ENCODE measurements around the gene FCER1G.
A peak's percentile ranks its signal among the peaks of the same experiment; 100 is the strongest.
"Not testable (repeated sequence)": the region's sequence is repeated elsewhere in the genome, so short reads cannot be mapped to it uniquely, and the experiment has no call there.

FCER1G gene

GRCh38 chr1:161229896-161230295 is 14.8 kb downstream of the FCER1G start:
- no peak for DNase-seq (ENCODE audit: low read depth, low spot score)

DNA sequence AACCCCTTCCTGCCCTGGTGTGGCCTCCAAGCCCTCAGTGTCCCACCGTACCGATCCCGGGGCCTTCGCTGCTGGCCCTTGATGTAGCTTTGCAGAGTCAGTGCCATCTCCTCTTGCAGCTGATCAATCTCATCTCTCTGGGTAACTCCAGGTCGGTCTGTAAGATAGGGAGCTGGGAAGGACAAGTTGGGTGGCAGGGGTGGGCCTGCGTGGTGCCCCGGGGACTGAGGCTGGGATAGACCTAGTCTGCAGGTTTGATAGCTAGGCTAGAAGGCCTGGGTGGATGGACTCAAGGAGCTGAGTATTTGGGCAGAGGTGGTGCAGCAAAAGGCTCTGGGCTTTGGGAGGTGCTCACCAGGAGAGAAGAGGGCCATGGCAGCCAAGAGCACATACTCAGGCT is 15.7 kb downstream of the FCER1G start:
- no peak for DNase-seq (ENCODE audit: low read depth, low spot score)

- DNase-seq (ENCODE audit: low read depth, low spot score): no peak
Observed at GRCh38 chr1:161233102-161233501, 18.0 kb downstream of the FCER1G start.

GRCh38 chr1:161235957-161236775 is 21.1 kb downstream of the FCER1G start:
- DNase-seq (ENCODE audit: low read depth, low spot score): no peak

DNA sequence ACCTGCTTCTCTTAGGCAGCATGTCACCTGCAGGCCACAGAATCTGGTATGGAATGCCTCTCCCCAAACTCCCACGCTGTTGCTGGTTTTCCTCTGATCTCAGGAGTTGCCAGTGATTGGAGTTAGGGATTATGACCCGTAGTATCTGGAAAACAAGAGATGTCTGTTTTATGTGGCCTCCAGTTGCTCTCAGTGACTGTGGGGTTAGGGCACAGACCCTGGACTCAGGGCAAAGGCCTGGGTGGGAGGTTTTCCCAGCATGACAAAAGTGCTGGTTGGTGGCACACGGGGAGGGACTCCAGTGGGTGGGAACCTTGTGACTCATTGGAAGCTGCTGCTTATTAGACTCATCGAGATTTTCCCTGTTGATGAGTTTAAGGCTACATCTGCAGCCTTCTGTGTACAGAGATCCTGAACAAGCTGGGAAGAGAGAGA is 23.0 kb downstream of the FCER1G start, which contains the start of gene NR1I3:
Gene NR1I3, minus strand, starts transcription at position 165 of the 435 bp plus-strand sequence. CDS start 1,638 bp downstream, outside the sequence.
- DNase-seq (ENCODE audit: low read depth, low spot score): no peak

GRCh38 chr1:161241682-161242081 is 26.6 kb downstream of the FCER1G start:
- DNase-seq (ENCODE audit: low read depth, low spot score): no peak

DNA sequence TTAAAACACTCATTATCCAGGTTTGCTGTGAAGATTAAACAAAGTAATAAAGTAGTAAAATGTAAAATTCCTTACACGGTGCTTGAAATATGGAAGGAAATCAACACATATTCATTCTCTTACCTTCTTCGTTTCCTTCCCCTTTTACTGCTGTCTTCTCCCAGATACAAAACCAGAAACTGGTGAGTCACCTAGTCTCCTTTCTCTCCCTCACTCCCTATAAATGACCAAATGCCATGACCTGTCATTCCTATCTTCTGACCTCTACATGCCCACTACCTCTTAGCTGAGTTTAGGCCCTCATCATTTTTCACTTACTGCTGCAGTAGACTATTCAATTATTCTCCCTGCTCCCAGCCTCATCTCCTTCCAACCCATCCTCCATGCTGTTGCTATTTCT is 27.2 kb downstream of the FCER1G start:
- no peak for DNase-seq (ENCODE audit: low read depth, low spot score)

DNA sequence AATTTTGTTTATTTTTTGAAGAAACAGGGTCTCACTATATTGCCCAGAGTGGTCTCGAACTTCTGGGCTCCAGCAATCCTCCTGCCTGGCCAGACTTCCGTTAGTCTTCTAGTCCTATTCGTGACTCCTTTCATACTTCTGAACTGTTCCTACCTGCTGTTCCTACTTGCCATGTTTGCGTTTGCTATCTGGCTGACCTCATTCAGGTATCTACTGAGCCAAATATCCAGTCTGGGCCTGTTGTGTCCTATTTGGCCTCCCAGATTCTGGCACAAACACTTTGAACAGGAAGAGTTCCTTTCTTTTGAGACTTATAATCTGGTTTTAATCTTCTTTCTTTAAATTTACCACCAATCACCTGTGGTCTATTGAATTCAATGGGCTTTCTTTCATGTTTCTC is 29.8 kb downstream of the FCER1G start:
- DNase-seq (ENCODE audit: low read depth, low spot score): no peak

- DNase-seq (ENCODE audit: low read depth, low spot score): not testable (repeated sequence)
Observed at GRCh38 chr1:161250100-161250499, 35.0 kb downstream of the FCER1G start.

- DNase-seq (ENCODE audit: low read depth, low spot score): no peak
Observed at GRCh38 chr1:161250829-161251228, 35.7 kb downstream of the FCER1G start.

GRCh38 chr1:161251579-161251978 is 36.5 kb downstream of the FCER1G start:
- no peak for DNase-seq (ENCODE audit: low read depth, low spot score)

GRCh38 chr1:161255302-161255701 is 40.2 kb downstream of the FCER1G start:
- not testable (repeated sequence) for DNase-seq (ENCODE audit: low read depth, low spot score)

DNA sequence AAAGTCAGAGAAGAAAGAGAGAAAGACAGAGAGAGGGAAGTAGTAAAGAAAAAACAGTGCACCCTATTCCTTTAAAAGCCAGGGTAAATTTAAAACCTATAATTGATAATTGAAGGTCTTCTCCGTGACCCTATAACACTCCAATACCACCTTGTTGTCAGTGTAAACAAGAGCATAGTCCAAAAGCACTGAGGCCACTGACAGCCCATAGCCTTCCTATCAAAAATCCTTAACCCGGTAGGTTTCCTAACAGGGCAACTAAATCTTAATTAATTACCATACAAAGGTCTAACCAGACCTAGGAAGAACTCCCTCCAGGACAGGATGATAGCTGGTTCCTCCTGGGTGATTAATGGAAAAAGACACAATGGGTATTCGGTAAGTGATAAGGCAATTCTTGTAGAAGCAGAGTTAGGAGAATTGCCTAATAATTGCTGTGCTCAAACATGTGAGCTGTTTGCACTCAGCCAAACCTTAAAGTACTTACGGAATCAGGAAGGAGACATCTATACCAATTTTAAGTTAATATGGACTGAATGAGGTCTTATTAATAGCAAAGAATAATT is 40.9 kb downstream of the FCER1G start:
- not testable (repeated sequence) for DNase-seq (ENCODE audit: low read depth, low spot score)

GRCh38 chr1:161257109-161257508 is 42.0 kb downstream of the FCER1G start:
- DNase-seq (ENCODE audit: low read depth, low spot score): not testable (repeated sequence)

GRCh38 chr1:161258439-161259344 is 43.6 kb downstream of the FCER1G start, which contains the start of gene PCP4L1:
Gene PCP4L1, plus strand, starts transcription at chr1:161258745. Its CDS starts 230 bp downstream, at chr1:161258975.
- peak; percentile 4 for DNase-seq (ENCODE audit: low read depth, low spot score)

GRCh38 chr1:161259345-161259702 is 44.2 kb downstream of the FCER1G start:
- DNase-seq (ENCODE audit: low read depth, low spot score): no peak

GRCh38 chr1:161259765-161260164 is 44.7 kb downstream of the FCER1G start:
- no peak for DNase-seq (ENCODE audit: low read depth, low spot score)

- DNase-seq (ENCODE audit: low read depth, low spot score): no peak
Observed at GRCh38 chr1:161260376-161261260, 45.5 kb downstream of the FCER1G start.

GRCh38 chr1:161261261-161262235 is 46.5 kb downstream of the FCER1G start:
- DNase-seq (ENCODE audit: low read depth, low spot score): no peak

DNA sequence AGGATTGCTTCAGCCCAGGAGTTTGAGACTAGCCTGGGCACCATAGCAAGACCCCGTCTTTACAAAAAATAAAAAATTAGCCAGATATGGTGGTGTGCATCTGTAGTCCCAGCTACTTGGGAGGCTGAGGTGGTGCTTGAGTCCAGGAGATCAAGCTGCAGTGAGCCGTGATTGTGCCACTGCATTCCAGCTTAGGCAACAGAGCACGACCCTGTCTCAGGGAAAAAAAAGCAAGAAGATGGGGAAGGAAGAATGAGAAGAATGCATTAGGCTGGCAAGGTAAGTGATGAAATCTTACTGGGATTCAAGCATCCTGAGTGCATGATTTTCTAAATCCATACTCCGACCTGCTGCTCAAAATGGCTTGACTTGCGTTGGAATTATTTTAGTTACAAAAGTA is 50.2 kb downstream of the FCER1G start:
- no peak for DNase-seq (ENCODE audit: low read depth, low spot score)
